Measurements from ENCODE around the gene ARID4B.

- TF ChIP-seq, protein P1, sequence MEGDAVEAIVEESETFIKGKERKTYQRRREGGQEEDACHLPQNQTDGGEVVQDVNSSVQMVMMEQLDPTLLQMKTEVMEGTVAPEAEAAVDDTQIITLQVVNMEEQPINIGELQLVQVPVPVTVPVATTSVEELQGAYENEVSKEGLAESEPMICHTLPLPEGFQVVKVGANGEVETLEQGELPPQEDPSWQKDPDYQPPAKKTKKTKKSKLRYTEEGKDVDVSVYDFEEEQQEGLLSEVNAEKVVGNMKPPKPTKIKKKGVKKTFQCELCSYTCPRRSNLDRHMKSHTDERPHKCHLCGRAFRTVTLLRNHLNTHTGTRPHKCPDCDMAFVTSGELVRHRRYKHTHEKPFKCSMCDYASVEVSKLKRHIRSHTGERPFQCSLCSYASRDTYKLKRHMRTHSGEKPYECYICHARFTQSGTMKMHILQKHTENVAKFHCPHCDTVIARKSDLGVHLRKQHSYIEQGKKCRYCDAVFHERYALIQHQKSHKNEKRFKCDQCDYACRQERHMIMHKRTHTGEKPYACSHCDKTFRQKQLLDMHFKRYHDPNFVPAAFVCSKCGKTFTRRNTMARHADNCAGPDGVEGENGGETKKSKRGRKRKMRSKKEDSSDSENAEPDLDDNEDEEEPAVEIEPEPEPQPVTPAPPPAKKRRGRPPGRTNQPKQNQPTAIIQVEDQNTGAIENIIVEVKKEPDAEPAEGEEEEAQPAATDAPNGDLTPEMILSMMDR (IDR thresholded peaks at IDR 0.05; ENCODE audit: insufficient read depth, low read length) = no peak
- TF ChIP-seq REST (IDR thresholded peaks at IDR 0.05; ENCODE audit: insufficient replicate concordance, low read depth) = no peak
These were observed 178.2 kb downstream of the ARID4B start for GRCh38 chr1:235149824-235150223.
